ENCODE measurements around the gene BCL7B. TPM values are rescaled to one million over a fixed set of nuclear protein-coding genes. Genes with fewer than 3 reads are reported as not detected.
"Not testable (repeated sequence)": the region's sequence is repeated elsewhere in the genome, so short reads cannot be mapped to it uniquely, and the experiment has no call there.

BCL7B gene
- total and polyA plus RNA-seq, 10 donors, result 40.1 to 79.2 (median 58.2) TPM

DNA sequence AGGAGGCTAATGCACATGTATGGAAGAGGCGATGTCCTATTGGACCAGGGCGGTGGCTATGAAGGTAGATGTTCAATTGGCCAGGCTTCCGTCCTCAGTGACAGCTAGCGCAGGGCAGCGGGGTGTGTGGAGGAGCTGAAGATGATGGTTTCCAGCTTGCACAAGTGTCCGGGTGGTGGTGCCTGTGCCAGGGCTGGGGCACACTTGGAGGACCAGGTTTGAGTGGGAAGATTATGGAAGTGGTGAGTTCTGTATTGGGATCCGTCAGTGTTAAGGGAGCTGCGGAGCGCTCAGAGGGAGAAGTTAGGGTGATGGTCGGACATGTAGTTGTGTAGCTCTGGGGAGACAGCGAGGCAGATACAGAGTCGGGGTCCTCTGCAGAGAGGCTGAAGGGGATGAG is 29.4 kb upstream of the BCL7B start:
- Histone ChIP-seq H3K9me3 (no peaks in the 10 kb centered on the region), H3K27ac (peak overlapping the region in 3 of 8 donors; percentile 4 to 62 (median 56)), H3K27me3 (replicated peaks in 1 of 7) (no peaks in the 10 kb centered on the region), H3K4me1 (peaks cover 0 to 29% (median 16%) of the 10 kb centered on the region in 6 donors), H3K36me3 (no peaks in the 10 kb centered on the region), H3K4me3 (no peak overlapping the region)
- 92 to 96% (median 94%) methylated on average over 12 of the region's 12 CpGs for WGBS, 5 donors
- intact Hi-C loops (cut with DNase I; ENCODE audit: low total_unique reads), result no loop called here
- TF ChIP-seq, protein P1, sequence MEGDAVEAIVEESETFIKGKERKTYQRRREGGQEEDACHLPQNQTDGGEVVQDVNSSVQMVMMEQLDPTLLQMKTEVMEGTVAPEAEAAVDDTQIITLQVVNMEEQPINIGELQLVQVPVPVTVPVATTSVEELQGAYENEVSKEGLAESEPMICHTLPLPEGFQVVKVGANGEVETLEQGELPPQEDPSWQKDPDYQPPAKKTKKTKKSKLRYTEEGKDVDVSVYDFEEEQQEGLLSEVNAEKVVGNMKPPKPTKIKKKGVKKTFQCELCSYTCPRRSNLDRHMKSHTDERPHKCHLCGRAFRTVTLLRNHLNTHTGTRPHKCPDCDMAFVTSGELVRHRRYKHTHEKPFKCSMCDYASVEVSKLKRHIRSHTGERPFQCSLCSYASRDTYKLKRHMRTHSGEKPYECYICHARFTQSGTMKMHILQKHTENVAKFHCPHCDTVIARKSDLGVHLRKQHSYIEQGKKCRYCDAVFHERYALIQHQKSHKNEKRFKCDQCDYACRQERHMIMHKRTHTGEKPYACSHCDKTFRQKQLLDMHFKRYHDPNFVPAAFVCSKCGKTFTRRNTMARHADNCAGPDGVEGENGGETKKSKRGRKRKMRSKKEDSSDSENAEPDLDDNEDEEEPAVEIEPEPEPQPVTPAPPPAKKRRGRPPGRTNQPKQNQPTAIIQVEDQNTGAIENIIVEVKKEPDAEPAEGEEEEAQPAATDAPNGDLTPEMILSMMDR (IDR thresholded peaks at IDR 0.05 in 8 of 11, conservative IDR thresholded peaks at IDR 0.05 in 3 of 11), result no peak
- TF ChIP-seq POLR2A (IDR thresholded peaks at IDR 0.05) (no peak), POLR2AphosphoS5 (IDR thresholded peaks at IDR 0.05) (no peak)
- peak; percentile 58 for DNase-seq

DNA sequence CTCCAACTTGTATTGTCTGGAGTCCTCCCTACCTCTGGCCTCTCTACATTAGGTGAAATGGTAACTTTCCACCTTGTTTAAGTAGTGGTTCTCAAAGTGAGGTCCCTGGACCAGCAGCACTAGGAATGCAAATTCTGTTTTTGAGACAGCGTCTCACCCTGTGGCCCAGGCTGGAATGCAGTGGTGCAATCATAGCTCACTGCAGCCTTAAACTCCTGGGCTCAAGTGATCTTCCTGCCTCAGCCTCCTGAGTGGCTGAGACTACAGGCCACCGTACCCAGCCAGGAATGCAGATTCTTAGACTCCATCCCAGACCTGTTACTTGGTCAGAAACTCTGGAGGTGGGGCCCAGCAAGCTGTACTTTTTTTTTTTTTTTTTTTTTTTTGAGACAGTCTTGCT is 27.7 kb upstream of the BCL7B start:
- peaks cover 0 to 45% (median 23%) of the 10 kb centered on the region in 6 donors for H3K4me1 ChIP-seq

DNA sequence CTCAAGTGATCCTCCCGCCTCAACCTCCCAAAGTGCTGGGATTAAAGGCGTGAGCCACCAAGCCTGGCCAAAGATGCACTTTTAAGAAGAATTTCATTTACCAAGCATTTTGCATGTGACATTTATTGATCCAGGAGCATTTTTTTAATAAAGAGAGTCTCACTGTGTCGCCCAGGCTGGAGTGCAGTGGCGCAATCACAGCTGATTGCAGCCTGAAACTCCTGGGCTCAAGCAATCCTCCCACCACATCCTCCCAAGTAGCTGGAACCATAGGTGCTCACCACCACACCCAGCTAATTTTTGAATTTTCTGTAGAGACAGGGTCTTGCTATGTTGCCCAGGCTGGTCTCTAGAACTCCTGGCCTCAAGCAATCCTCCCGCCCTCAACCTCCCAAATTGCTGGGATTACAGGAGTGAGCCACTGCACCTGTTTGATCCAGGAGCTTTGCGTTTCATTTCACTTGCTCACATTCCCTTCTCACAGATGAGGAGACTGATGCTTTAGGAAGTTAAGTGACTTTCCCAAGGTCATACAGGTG is 25.2 kb upstream of the BCL7B start:
- no peaks in the 10 kb centered on the region for H3K9me3 ChIP-seq
- intact Hi-C loops (cut with DNase I; ENCODE audit: low total_unique reads), result no loop called here
- peak overlapping the region in 5 of 8 donors; percentile 65 to 84 (median 82) for H3K27ac ChIP-seq
- H3K27me3 ChIP-seq (replicated peaks in 1 of 7), result no peaks in the 10 kb centered on the region
- no peak overlapping the region for H3K4me3 ChIP-seq
- 81 to 96% (median 86%) methylated on average over 6 of the region's 6 CpGs for WGBS, 5 donors
- peaks cover 0 to 59% (median 31%) of the 10 kb centered on the region in 6 donors for H3K4me1 ChIP-seq
- no peaks in the 10 kb centered on the region for H3K36me3 ChIP-seq
- peak; percentile 37 for DNase-seq
- TF ChIP-seq, protein P1 (IDR thresholded peaks at IDR 0.05 in 8 of 11, conservative IDR thresholded peaks at IDR 0.05 in 3 of 11), result no peak
- TF ChIP-seq POLR2AphosphoS5 (IDR thresholded peaks at IDR 0.05), result no peak
- TF ChIP-seq POLR2A (IDR thresholded peaks at IDR 0.05), result no peak

More for the DNA sequence above, 27.7 kb upstream of the BCL7B start:
- DNase-seq, result peak; percentile 7
- TF ChIP-seq, protein P1 (IDR thresholded peaks at IDR 0.05 in 8 of 11, conservative IDR thresholded peaks at IDR 0.05 in 3 of 11), result no peak
- TF ChIP-seq POLR2AphosphoS5 (IDR thresholded peaks at IDR 0.05), result no peak
- no peak for TF ChIP-seq POLR2A (IDR thresholded peaks at IDR 0.05)
- intact Hi-C loops (cut with DNase I; ENCODE audit: low total_unique reads), result no loop called here
- WGBS, 5 donors, result 74 to 86% (median 77%) methylated on average over 2 of the region's 2 CpGs
- Histone ChIP-seq H3K27ac (no peak overlapping the region), H3K36me3 (no peaks in the 10 kb centered on the region), H3K27me3 (replicated peaks in 1 of 7) (no peaks in the 10 kb centered on the region), H3K9me3 (no peaks in the 10 kb centered on the region), H3K4me3 (no peak overlapping the region)

DNA sequence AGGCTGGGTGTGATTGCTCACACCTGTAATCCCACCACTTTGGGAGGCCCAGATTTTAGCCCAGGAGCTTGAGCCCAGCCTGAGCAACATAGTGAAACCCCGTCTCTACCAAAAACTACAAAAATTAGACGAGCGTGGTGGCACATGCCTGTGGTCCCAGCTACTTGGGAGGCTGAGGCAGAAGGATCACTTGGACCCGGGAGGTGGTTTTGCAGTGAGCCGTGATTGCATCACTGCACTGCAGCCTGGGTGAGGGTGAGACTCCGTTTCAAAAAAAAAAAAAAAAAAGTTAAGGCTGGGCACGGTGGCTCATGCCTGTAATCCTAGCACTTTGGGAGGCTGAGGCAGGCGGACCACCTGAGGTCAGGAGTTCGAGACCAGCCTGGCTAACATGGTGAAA is 23.5 kb upstream of the BCL7B start:
- Histone ChIP-seq H3K27ac (peak overlapping the region in 5 of 8 donors; percentile 43 to 84 (median 82)), H3K4me1 (peaks cover 12 to 66% (median 41%) of the 10 kb centered on the region in 6 donors)
- H3K36me3 ChIP-seq; H3K9me3 ChIP-seq; intact Hi-C loops (cut with DNase I; ENCODE audit: low total_unique reads); H3K27me3 ChIP-seq (replicated peaks in 1 of 7); H3K4me3 ChIP-seq: not testable (repeated sequence)
- peak; percentile 60 for DNase-seq
- 64 to 89% (median 81%) methylated on average over 8 to 9 of the region's 9 CpGs for WGBS, 5 donors

Data from spleen (tissue), 11 donors.